Sigmoid colon (tissue), 4 donors: ENCODE measurements around the gene SBF2.

Experiments used
- CTCF ChIP-seq, 4 experiments: fragments of 450-650 bp in 3 of 4; fragments of 200-600 bp in 1 of 4; IDR thresholded peaks; one replicate each; pipeline ENCODE4 v1.5.1; 2016 to 2019; ENCODE audit warnings: antibody characterized with exemption in 4 of 4, mild to moderate bottlenecking in 3 of 4, moderate library complexity in 2 of 4
- EP300 ChIP-seq, 4 donors: sonication (generic); formaldehyde crosslinking; IDR thresholded peaks; one replicate each; pipeline ENCODE4 v1.6.1; 2017; ENCODE audit warnings: antibody characterized with exemption in 4 of 4
- POLR2A ChIP-seq, 2 donors: fragments of 450-650 bp; IDR thresholded peaks; one replicate each; pipeline ENCODE4 v1.6.1; 2016; ENCODE audit warnings: antibody characterized with exemption in 2 of 2, mild to moderate bottlenecking in 2 of 2, moderate library complexity in 2 of 2
- POLR2AphosphoS5 ChIP-seq, 4 donors: sonication (generic); formaldehyde crosslinking; IDR thresholded peaks; one replicate each; pipeline ENCODE4 v1.6.1; 2017; ENCODE audit warnings: antibody characterized with exemption in 4 of 4

- TF ChIP-seq POLR2AphosphoS5 (IDR thresholded peaks at IDR 0.05) (no peak), CTCF (IDR thresholded peaks at IDR 0.05) (no peak), POLR2A (IDR thresholded peaks at IDR 0.05) (no peak), EP300 (IDR thresholded peaks at IDR 0.05) (no peak)
These were observed 311.8 kb downstream of the SBF2 start for GRCh38 chr11:9982127-9982795.
